AG10803 (cell line): ENCODE measurements around the gene SLC12A6.

Experiments
- DNase-seq: peaks from one replicate; pipeline ENCODE4 v3.0.0; 2010; ENCODE audit warnings: low read depth
- H3K4me3 ChIP-seq: 2 replicates; pipeline ENCODE4 v1.5.1; 2011; ENCODE audit warnings: mild to moderate bottlenecking, low read length, control low read depth
- CTCF ChIP-seq: conservative IDR thresholded peaks from 2 replicates; pipeline ENCODE4 v1.5.1; 2011; ENCODE audit warnings: mild to moderate bottlenecking, low read length, control low read depth, inconsistent platforms

Gene SLC12A6

GRCh38 chr15:34243226-34243625 is 94.4 kb downstream of the SLC12A6 start:
- H3K4me3 ChIP-seq, result no peak overlapping the region
- no peak for TF ChIP-seq CTCF
- DNase-seq, result no peak

- DNase-seq, result no peak
- H3K4me3 ChIP-seq, result no peak overlapping the region
- TF ChIP-seq CTCF, result no peak
These were observed 95.3 kb downstream of the SLC12A6 start for GRCh38 chr15:34242331-34242710.

GRCh38 chr15:34241376-34242330 is 95.9 kb downstream of the SLC12A6 start:
- peak; percentile 38 for DNase-seq
- peak; percentile 78 for TF ChIP-seq CTCF
- H3K4me3 ChIP-seq, result no peak overlapping the region

GRCh38 chr15:34240537-34240936 is 97.0 kb downstream of the SLC12A6 start:
- TF ChIP-seq CTCF, result no peak
- DNase-seq, result no peak

GRCh38 chr15:34239151-34239808 is 98.3 kb downstream of the SLC12A6 start:
- DNase-seq, result peak; percentile 82
- H3K4me3 ChIP-seq, result peak overlapping the region; percentile 24
- TF ChIP-seq CTCF, result no peak

More at GRCh38 chr15:34240537-34240936, 97.0 kb downstream of the SLC12A6 start:
- no peak overlapping the region for H3K4me3 ChIP-seq

- no peak for TF ChIP-seq CTCF
- no peak for DNase-seq
- no peak overlapping the region for H3K4me3 ChIP-seq
These were observed 104.0 kb downstream of the SLC12A6 start for GRCh38 chr15:34233614-34234013.
